Stimulated activated CD4-positive, alpha-beta T cell treated with anti-CD3 and anti-CD28 coated beads, Interleukin-15, amount 100 ng/mL, for 48 hours (primary cell): Measurements from ENCODE around the gene TSFM.

Experiments used
- DNase-seq, 2 donors: peaks; one replicate each; pipeline ENCODE4 v3.0.0-alpha.2; 2020; ENCODE audit warnings: low read depth in 2 of 2

TSFM gene

GRCh38 chr12:57834086-57834876, 51.7 kb downstream of the TSFM start:
- no peak for DNase-seq

GRCh38 chr12:57835366-57836288, 53.0 kb downstream of the TSFM start:
- DNase-seq: no peak

GRCh38 chr12:57836442-57837375, 54.1 kb downstream of the TSFM start:
- DNase-seq: peak in 1 of 2 donors; percentile 19

DNA sequence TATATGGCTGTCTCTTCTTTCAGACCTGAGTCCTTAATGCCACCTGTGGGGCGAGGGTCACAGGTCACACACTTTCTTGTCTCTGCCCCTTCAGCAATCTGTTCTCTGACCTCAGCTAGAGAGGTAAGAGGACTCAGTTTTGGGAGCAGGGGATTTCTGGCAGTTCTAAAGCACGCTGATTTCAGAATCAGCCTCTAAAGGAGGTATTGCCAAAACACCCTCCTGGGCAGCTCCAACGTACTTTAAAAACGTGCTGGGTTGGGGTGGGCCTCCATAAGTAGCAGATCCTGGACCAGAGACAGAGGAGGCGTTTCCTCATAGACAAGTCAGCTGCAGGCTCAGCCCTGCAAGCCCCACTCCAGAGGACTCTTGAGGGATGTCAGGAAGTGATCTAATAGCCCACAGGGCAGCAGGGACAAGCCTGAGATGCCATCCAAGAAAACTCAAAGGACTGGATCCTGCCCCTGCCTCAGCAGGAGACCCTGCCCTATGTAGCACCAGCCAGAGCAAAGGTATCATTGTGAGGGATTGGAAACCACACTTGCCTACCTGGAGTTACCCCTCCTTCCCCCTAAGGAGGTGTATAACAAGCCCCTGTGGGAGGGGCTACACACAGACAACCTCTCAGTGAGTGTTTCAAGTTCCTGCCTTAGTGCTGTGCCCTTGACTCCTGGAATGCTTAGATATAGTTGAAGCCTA, 55.4 kb downstream of the TSFM start:
- no peak for DNase-seq

- peak; percentile 16 to 29 for DNase-seq
These were observed 56.2 kb downstream of the TSFM start for GRCh38 chr12:57838594-57839302.

DNA sequence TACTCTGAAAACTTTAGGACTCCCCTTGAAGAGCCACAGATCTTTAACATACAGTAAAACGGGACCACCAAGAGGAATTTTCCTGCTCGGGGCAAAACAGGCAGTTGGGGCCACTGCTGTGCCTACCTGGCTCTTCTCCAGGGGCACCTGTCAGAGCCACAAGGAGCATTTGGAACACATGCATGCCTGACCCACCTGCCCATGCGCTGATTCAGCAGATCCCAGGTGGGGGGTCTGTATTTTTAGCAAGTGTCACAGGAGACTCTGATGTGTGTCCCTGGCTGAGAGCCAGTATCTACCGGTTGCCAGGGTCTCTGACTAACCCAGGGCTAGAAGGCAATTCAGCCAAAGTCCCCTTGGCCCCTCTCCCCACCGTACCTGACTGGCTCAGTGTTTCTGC, 57.4 kb downstream of the TSFM start:
- DNase-seq: no peak

GRCh38 chr12:57840726-57841125, 58.1 kb downstream of the TSFM start:
- no peak for DNase-seq

DNA sequence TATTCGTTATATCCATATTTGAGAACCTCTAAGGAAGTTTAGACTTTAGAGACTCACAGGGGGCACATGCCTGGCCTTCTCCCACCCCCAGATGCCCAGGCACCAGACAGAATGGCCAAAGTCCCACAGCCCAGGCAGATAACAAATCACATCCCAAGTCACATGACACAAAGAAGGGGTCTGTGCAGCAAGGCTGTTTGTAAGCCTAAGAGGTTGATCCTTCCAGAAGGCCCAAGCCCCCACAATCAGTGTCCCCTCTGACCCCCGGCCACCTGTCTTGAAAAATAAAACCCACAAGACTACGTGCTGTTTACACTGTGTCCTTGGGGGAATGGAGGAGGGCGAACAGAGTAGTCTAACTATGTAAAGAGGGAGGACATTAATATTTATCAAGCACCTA, 58.9 kb downstream of the TSFM start:
- DNase-seq: no peak

DNA sequence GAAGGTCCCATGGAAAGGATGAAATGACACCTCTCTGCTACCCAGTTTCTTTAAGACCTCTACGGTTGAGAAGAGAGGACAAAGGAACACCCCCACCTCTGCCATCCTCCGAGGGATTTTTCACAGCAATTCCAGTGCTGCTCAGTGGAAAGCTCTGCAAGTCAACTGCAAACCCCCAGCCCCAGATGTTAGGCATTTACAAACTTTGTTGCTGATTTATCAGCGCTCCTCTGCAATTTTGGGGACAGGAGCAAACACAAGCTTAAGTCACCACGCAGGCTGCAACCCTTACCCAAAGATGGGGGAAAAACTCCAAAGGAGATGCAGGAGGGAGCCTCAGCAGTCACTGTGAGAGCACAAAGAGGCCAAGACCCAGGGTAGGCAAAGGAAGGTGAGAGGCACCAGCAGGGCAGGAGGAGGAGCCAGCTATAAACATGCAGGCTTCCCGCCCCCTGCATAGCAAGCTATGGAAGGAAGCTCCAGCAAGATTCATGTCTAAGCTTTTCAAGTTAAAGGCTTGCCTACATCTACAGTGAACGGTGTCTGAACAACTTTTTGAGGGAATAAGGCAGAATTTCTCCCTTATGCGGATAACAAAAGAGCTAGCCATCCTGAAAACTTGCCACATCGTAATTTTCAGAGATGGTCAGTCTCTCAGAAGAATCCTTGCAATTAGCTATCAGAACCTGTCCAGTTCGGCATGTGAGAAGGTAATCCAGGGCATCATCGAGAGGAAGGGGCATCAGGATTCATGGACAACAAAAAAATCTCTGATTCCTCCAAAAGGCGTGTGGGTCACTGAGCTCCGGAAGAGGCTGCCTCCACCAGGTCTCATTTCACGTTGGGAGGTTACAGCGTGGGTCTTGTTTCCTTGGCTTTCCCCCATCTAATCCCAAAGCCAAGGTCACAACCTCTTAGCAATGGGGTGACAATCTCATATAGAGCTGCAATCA, 60.0 kb downstream of the TSFM start:
- DNase-seq: peak in 1 of 2 donors; percentile 30

GRCh38 chr12:57844709-57845477, 62.3 kb downstream of the TSFM start:
- peak in 1 of 2 donors; percentile 18 for DNase-seq

DNA sequence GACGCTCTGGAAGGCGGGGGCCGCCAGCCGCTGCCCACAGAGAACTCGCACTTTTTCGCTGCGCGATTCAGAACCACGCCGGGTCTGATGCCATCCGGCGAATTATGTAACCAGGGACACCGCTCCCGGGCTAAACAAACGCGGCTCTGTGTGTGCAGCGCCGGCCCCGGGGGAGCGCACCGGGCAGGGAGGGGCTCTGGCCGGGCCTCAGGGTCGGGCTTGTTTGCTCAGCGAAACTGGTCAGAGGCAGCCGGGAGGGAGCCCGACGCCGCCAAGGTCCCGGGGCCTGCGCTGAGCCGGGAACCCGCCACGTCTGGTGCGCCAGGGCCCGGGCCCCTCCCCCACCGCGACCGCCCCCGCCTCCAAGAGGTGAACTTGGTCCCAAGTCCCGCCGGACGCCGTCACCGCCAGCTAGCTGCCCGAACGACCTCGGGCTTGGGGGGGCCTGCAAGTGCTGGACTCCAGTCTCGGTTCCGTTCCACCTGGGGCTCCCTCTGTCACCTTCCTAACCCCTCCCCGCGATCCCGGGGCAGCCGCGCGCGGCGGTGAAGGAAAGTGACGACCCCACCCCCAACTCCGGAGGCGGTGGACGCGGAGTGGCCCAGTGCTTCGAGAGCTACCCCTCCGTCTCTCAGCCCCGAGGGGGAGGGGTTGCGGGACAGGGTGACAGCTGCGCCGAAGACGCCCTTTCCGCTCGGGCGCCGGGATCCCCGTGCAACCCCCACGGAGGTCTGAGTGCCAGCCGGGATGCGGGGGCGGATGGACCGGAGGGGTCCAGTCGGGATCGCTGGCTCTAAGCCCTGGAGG, 63.1 kb downstream of the TSFM start:
- peak; percentile 41 to 61 for DNase-seq

DNA sequence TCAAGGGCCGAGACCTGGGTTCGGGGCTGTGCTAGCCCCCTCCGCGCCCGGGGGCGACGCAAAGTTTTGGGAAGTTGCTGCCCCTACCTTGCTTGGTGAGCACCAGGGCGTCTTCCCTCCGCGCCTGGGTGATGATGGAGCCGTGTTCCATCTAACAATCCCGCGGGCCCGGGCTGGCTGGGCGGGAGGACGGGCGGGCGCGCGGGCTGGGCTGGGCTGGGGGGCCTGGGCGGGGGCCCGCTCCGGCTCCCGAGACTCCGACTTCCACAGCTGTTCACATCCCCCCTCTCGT, 63.6 kb downstream of the TSFM start:
- no peak for DNase-seq

- peak; percentile 86 to 89 for DNase-seq
These were observed 64.2 kb downstream of the TSFM start, which contains the start of gene CTDSP2 for GRCh38 chr12:57846577-57847319. Gene CTDSP2 (minus strand): TSS chr12:57846729. CDS start chr12:57846435, 294 bp downstream.
